Adrenal gland (tissue), 12 donors: ENCODE measurements around the gene GNAL. TPM values are rescaled to one million over a fixed set of nuclear protein-coding genes. Genes with fewer than 3 reads are reported as not detected.

Source experiments
- DNase-seq, 7 donors: peaks; one replicate each; pipeline ENCODE4 v3.0.0-alpha.2; 2019 to 2020
- H3K27ac ChIP-seq, 5 donors: fragments of 200-600 bp; sonication (generic) in 4 of 5; 1 replicate in 3 of 5; 2 replicates in 2 of 5; pipeline versions ENCODE4 v1.5.1 to v1.8.0; 2016 to 2020; ENCODE audit warnings: mild to moderate bottlenecking in 1 of 5
- H3K27me3 ChIP-seq: fragments of 200-600 bp; 2 replicates; pipeline ENCODE4 v1.8.0; 2021
- H3K36me3 ChIP-seq, 2 donors: fragments of 200-600 bp; replicated peaks in 1 of 2; 1 replicate in 1 of 2; 2 replicates in 1 of 2; pipeline versions ENCODE4 v1.5.1 to v1.8.0; 2018 to 2022
- H3K4me1 ChIP-seq, 2 donors: fragments of 200-600 bp; replicated peaks in 1 of 2; 1 replicate in 1 of 2; 2 replicates in 1 of 2; pipeline versions ENCODE4 v1.5.1 to v1.8.0; 2018 to 2021
- H3K4me3 ChIP-seq, 4 donors: fragments of 200-600 bp; sonication (generic) in 3 of 4; one replicate each; pipeline ENCODE4 v1.5.1; 2016 to 2018
- H3K9me3 ChIP-seq, 3 donors: fragments of 200-600 bp; sonication (generic) in 1 of 3; replicated peaks in 1 of 3; 1 replicate in 2 of 3; 2 replicates in 1 of 3; pipeline versions ENCODE4 v1.5.1 to v1.8.0; 2016 to 2021
- POLR2A ChIP-seq, 2 donors: fragments of 450-650 bp; IDR thresholded peaks; one replicate each; pipeline ENCODE4 v1.6.1; 2017; ENCODE audit warnings: antibody characterized with exemption in 2 of 2, mild to moderate bottlenecking in 2 of 2, moderate library complexity in 1 of 2
- WGBS, 4 donors: extraction: QIAGEN DNeasy Blood & Tissue Kit in 2 of 4; methylation state at CpG; one replicate each; pipeline versions ENCODE4 v1.1.5 to v1.1.7; 2013 to 2017; 5-methylcytosine and 5-hydroxymethylcytosine counted together
- intact Hi-C, 2 donors: fragments of 100-400 bp; cut with DNase I; formaldehyde crosslinking; loops; one replicate each; pipeline versions ENCODE4 v1.14.1 to v1.15.0; 2022 to 2023
- microRNA-seq, 3 donors: library from miRNA; unstranded; fragments of <30 nt; microRNA quantifications; one replicate each; pipeline ENCODE4, GENCODE V29; 2017 to 2020
- polyA plus RNA-seq, 3 donors: library from polyadenylated mRNA; stranded (reverse); fragments of 200-250 nt in 2 of 3; fragments of 350-450 nt in 1 of 3; fragmentation: Illumina TruSeq in 1 of 3; extraction: RNeasy Lipid Tissue Mini Kit (QIAGEN cat#74804) in 1 of 3; gene quantifications; one replicate each; pipeline ENCODE4 v1.2.3, GENCODE V29; 2013 to 2014
- total RNA-seq, 9 donors: library from RNA; depleted of rRNA in 4 of 9; stranded (reverse); fragments of >200 nt in 4 of 9; fragments of 120-200 nt in 1 of 9; fragmentation: NEBNext Ultra II Directional in 1 of 9; extraction: Animal tissue kit (Norgen Biotek cat#: 25700) in 1 of 9; gene quantifications; one replicate each; pipeline versions ENCODE4 v1.1.0 to v1.2.4, GENCODE V29; 2013 to 2023
- TF ChIP-seq, protein P1 (sequence below), 6 experiments: fragments of 450-650 bp in 4 of 6; fragments of 200-600 bp in 2 of 6; sonication (generic) in 1 of 6; IDR thresholded peaks; 1 replicate in 5 of 6; 2 replicates in 1 of 6; pipeline versions ENCODE4 v1.5.1 to v1.8.0; 2016 to 2021; ENCODE audit warnings: antibody characterized with exemption in 6 of 6, mild to moderate bottlenecking in 2 of 6, moderate library complexity in 1 of 6
- donor health status: healthy with polysubstance abuse.
- donor health status: Bipolar disorder and iron deficiency.
- donor health status: DM: yes; HTN: yes; CAD: no.
- donor health status: DM: no; HTN: no; CAD: no.
- donor health status: DM: no; HTN: no; CAD: no.
- donor health status: DM: yes; HTN: yes; CAD: no.

Gene GNAL
- total and polyA plus RNA-seq, 12 donors: 0.48 to 7.0 (median 2.3) TPM

DNA sequence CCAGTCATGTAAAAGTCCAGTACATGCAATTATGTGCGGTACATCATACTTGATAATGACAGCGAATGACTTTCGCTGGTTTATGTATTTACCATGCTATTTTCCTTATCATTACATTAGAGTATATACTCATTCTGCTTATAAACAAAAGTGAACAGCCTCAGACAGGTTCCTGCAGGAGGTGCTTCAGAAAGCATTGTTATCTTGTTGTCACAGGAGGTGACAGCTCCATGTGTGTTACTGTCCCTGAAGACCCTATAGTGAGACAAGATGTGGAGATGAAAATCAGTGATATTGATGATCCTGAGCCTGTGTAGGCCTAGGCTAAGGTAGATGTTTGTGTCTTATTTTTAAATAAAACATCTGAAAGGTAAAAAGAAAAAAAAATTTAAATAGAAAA lies 234.4 kb downstream of the GNAL start:
- TF ChIP-seq, protein P1, sequence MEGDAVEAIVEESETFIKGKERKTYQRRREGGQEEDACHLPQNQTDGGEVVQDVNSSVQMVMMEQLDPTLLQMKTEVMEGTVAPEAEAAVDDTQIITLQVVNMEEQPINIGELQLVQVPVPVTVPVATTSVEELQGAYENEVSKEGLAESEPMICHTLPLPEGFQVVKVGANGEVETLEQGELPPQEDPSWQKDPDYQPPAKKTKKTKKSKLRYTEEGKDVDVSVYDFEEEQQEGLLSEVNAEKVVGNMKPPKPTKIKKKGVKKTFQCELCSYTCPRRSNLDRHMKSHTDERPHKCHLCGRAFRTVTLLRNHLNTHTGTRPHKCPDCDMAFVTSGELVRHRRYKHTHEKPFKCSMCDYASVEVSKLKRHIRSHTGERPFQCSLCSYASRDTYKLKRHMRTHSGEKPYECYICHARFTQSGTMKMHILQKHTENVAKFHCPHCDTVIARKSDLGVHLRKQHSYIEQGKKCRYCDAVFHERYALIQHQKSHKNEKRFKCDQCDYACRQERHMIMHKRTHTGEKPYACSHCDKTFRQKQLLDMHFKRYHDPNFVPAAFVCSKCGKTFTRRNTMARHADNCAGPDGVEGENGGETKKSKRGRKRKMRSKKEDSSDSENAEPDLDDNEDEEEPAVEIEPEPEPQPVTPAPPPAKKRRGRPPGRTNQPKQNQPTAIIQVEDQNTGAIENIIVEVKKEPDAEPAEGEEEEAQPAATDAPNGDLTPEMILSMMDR (IDR thresholded peaks at IDR 0.05): no peak
- TF ChIP-seq POLR2A (IDR thresholded peaks at IDR 0.05): no peak
- no peaks in the 10 kb centered on the region for H3K4me1 ChIP-seq
- H3K27ac ChIP-seq: no peak overlapping the region
- DNase-seq: no peak
- intact Hi-C loops: no loop called here
- H3K9me3 ChIP-seq: no peaks in the 10 kb centered on the region
- 85 to 95% (median 90%) methylated on average over 3 of the region's 3 CpGs for WGBS, 4 donors
- H3K36me3 ChIP-seq: no peaks in the 10 kb centered on the region
- H3K27me3 ChIP-seq: no peaks in the 10 kb centered on the region
- no peak overlapping the region for H3K4me3 ChIP-seq

- 53 to 74% (median 66%) methylated on average over 12 of the region's 12 CpGs for WGBS, 4 donors
- no peak for DNase-seq
- H3K4me3 ChIP-seq: no peak overlapping the region
- H3K36me3 ChIP-seq: no peaks in the 10 kb centered on the region
- TF ChIP-seq POLR2A (IDR thresholded peaks at IDR 0.05): no peak
- TF ChIP-seq, protein P1 (IDR thresholded peaks at IDR 0.05): no peak
- no peaks in the 10 kb centered on the region for H3K4me1 ChIP-seq
- H3K27me3 ChIP-seq: no peaks in the 10 kb centered on the region
- no peak overlapping the region for H3K27ac ChIP-seq
- intact Hi-C loops: no loop called here
- H3K9me3 ChIP-seq: no peaks in the 10 kb centered on the region
Observed at GRCh38 chr18:11925800-11926481, 236.9 kb downstream of the GNAL start.

DNA sequence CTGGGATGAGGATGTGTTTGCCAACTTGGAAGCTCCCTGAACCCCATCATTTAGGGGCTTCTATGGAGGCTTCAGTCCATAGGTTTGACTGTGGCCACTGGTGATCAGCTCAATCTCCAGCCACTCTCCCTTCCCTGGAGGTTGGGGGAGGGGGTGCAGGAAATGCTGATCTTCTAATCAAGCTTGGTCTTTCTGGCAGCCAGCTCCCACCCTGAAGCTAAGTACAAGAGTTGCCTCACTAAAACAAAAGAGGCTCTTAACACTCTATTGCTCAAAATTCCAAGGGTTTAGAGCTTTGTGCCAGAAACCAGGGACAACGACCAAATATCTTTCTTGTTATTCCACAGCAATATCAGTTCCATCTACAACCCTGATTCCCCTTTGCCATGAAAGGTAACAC lies 238.4 kb downstream of the GNAL start:
- no peaks in the 10 kb centered on the region for H3K27me3 ChIP-seq
- no peaks in the 10 kb centered on the region for H3K9me3 ChIP-seq
- no peak overlapping the region for H3K27ac ChIP-seq
- no peak for DNase-seq
- WGBS, 4 donors: 18 to 61% (median 36%) methylated on average over 1 of the region's 1 CpG
- no peaks in the 10 kb centered on the region for H3K36me3 ChIP-seq
- no peak for TF ChIP-seq POLR2A (IDR thresholded peaks at IDR 0.05)
- TF ChIP-seq, protein P1 (IDR thresholded peaks at IDR 0.05): no peak
- H3K4me3 ChIP-seq: no peak overlapping the region
- intact Hi-C loops: no loop called here
- no peaks in the 10 kb centered on the region for H3K4me1 ChIP-seq

DNA sequence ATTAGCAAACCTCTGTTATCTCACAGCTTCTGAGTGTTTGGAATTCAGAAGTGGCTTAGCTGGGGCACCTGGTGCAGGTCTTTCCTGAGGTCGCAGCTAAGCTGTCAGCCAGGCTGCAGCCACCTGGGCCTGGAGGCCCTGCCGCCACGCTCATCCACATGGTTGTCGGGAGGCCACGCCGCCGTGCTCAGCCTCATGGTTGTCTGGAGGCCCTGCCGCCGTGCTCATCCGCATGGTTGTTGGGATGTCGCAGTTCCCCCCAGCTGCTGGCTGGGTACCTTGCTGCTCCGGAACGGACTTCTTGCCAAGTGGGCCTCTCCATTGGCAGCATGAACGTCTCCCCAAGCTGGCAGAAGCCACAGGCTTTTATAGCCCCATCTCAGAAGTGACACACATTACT lies 243.3 kb downstream of the GNAL start:
- intact Hi-C loops: loop anchor here in 1 of 2 donors (10.0 kb wide), 1 partner anchor 112 kb away; no protein-coding TSS in a partner anchor
- Histone ChIP-seq H3K4me1 (no peaks in the 10 kb centered on the region), H3K27ac (no peak overlapping the region), H3K9me3 (no peaks in the 10 kb centered on the region), H3K27me3 (no peaks in the 10 kb centered on the region), H3K4me3 (no peak overlapping the region), H3K36me3 (no peaks in the 10 kb centered on the region)
- 93 to 94% (median 93%) methylated on average over 11 to 14 of the region's 14 CpGs for WGBS, 4 donors
- TF ChIP-seq, protein P1 (IDR thresholded peaks at IDR 0.05): no peak
- TF ChIP-seq POLR2A (IDR thresholded peaks at IDR 0.05): no peak
- no peak for DNase-seq

Small RNA genes lying within 50 kb of the gene (microRNA-seq; reads per million reads assigned to microRNA genes)
- gene MIR7153: 0 reads per million in 3 donors

Other genes with a start within 250 kb of the GNAL start
- gene SLC35G4, start 79.7 kb upstream of the GNAL start, total RNA-seq: not detected
- gene SLC35G4, start 79.7 kb upstream of the GNAL start, polyA plus RNA-seq: not detected
- gene CHMP1B, start 162.1 kb downstream of the GNAL start, total RNA-seq: 10 to 100 TPM; 37.8 to 52.2 (median 42.8) TPM
- 10 to 100 TPM; 17.5 to 52.6 (median 29.1) TPM for gene CHMP1B, start 162.1 kb downstream of the GNAL start, polyA plus RNA-seq
- 10 to 100 TPM; 17.0 to 44.7 (median 33.0) TPM for gene MPPE1, start 219.1 kb downstream of the GNAL start, total RNA-seq
- gene MPPE1, start 219.1 kb downstream of the GNAL start, polyA plus RNA-seq: 10 to 100 TPM; 23.1 to 29.7 (median 24.0) TPM